AG08396 (cell line): Measurements from ENCODE around the gene CPT2.
"Not testable (repeated sequence)": the region's sequence is repeated elsewhere in the genome, so short reads cannot be mapped to it uniquely, and the experiment has no call there.

ENCODE experiments used
- DNase-seq: peaks from one replicate; pipeline ENCODE4 v3.0.0; 2012; ENCODE audit warnings: low spot score, mixed read lengths

Gene CPT2

GRCh38 chr1:53182111-53182593 is 14.5 kb upstream of the CPT2 start:
- DNase-seq = no peak

- DNase-seq = no peak
Measured at GRCh38 chr1:53182716-53183094, 13.9 kb upstream of the CPT2 start.

- peak; percentile 82 for DNase-seq
Measured at GRCh38 chr1:53183095-53183990, 13.3 kb upstream of the CPT2 start.

- not testable (repeated sequence) for DNase-seq
Measured at GRCh38 chr1:53185955-53186297, 10.7 kb upstream of the CPT2 start.

GRCh38 chr1:53186533-53186932 is 10.1 kb upstream of the CPT2 start:
- DNase-seq = no peak

GRCh38 chr1:53187401-53187800 is 9.2 kb upstream of the CPT2 start:
- no peak for DNase-seq

GRCh38 chr1:53188099-53188498 is 8.5 kb upstream of the CPT2 start:
- DNase-seq = no peak

GRCh38 chr1:53189061-53189460 is 7.6 kb upstream of the CPT2 start:
- DNase-seq = no peak

GRCh38 chr1:53190210-53190611 is 6.4 kb upstream of the CPT2 start:
- no peak for DNase-seq

- no peak for DNase-seq
Measured at GRCh38 chr1:53195246-53196016, 1.2 kb upstream of the CPT2 start.

GRCh38 chr1:53196017-53196484 is 573 bp upstream of the CPT2 start:
- no peak for DNase-seq

GRCh38 chr1:53197291-53198200 is 922 bp downstream of the CPT2 start:
- DNase-seq = no peak

- DNase-seq = no peak
Measured at GRCh38 chr1:53198241-53198651, 1.6 kb downstream of the CPT2 start.

- no peak for DNase-seq
Measured at GRCh38 chr1:53203466-53203865, 6.8 kb downstream of the CPT2 start.

GRCh38 chr1:53205496-53205895 is 8.9 kb downstream of the CPT2 start:
- not testable (repeated sequence) for DNase-seq

- DNase-seq = not testable (repeated sequence)
Measured at GRCh38 chr1:53206083-53206685, 9.6 kb downstream of the CPT2 start.

- DNase-seq = no peak
Measured at GRCh38 chr1:53206735-53207379, 10.2 kb downstream of the CPT2 start.

- no peak for DNase-seq
Measured at GRCh38 chr1:53207726-53208125, 11.1 kb downstream of the CPT2 start.

GRCh38 chr1:53210352-53210751 is 13.7 kb downstream of the CPT2 start:
- DNase-seq = no peak

GRCh38 chr1:53210954-53211353 is 14.3 kb downstream of the CPT2 start:
- no peak for DNase-seq

- no peak for DNase-seq
Measured at GRCh38 chr1:53214376-53214940, 17.8 kb downstream of the CPT2 start.
